Large intestine (tissue), 1 donor: ENCODE measurements around the gene PYGO1. TPM values are rescaled to one million over a fixed set of nuclear protein-coding genes. Genes with fewer than 3 reads are reported as not detected.

Experiments used
- polyA plus RNA-seq: library from polyadenylated mRNA; unstranded; fragments of 120-200 nt; gene quantifications from one replicate; pipeline ENCODE4 v1.2.1, GENCODE V29; 2013

The PYGO1 gene
- polyA plus RNA-seq, 1 donor = 5.0 TPM

Other genes with a start within 250 kb of the PYGO1 start
- 38.9 TPM for gene CCPG1, start 180.0 kb downstream of the PYGO1 start, polyA plus RNA-seq
- 2.3 TPM for gene PIERCE2, start 179.8 kb downstream of the PYGO1 start, polyA plus RNA-seq
- gene DNAAF4, start 80.1 kb downstream of the PYGO1 start, polyA plus RNA-seq = 2.6 TPM
- 1.7 TPM for gene PRTG, start 154.8 kb upstream of the PYGO1 start, polyA plus RNA-seq